ENCODE results near the gene MCF2L. TPM values are rescaled to one million over a fixed set of nuclear protein-coding genes. Genes with fewer than 3 reads are reported as not detected.

Gene MCF2L
- total and polyA plus RNA-seq, 7 donors: 9.1 to 40.5 (median 20.3) TPM

DNA sequence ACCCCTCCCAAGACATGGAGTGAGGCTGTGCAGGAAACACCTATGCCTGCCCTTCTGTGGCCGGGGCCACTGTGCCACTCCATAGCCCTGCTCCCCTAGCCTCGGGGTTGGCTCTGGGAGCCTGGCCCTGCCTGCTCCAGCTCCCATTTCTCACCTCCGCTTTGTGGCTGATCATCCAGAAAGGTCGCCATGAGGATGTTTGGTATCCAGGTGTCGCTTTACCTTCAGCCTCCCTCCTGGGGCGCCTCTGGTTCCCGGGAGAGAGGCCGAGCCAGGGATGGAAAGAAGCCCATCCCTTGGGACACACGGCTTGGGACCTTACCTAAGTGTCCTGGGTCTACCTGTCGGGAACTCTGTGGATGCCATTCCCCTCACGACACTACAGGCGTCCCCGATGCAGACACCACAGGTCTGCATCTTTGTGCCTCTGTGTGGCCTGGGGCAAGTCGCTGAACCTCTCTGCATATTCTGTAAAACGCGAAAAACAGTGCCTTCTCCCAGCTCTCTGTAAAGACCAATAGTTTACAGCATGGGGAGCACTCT is 3.4 kb upstream of the MCF2L start:
- ATAC-seq: no peak
- peaks cover 7% of the 10 kb centered on the region for H3K4me1 ChIP-seq
- TF ChIP-seq, protein P1, sequence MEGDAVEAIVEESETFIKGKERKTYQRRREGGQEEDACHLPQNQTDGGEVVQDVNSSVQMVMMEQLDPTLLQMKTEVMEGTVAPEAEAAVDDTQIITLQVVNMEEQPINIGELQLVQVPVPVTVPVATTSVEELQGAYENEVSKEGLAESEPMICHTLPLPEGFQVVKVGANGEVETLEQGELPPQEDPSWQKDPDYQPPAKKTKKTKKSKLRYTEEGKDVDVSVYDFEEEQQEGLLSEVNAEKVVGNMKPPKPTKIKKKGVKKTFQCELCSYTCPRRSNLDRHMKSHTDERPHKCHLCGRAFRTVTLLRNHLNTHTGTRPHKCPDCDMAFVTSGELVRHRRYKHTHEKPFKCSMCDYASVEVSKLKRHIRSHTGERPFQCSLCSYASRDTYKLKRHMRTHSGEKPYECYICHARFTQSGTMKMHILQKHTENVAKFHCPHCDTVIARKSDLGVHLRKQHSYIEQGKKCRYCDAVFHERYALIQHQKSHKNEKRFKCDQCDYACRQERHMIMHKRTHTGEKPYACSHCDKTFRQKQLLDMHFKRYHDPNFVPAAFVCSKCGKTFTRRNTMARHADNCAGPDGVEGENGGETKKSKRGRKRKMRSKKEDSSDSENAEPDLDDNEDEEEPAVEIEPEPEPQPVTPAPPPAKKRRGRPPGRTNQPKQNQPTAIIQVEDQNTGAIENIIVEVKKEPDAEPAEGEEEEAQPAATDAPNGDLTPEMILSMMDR (IDR thresholded peaks at IDR 0.05): no peak

DNA sequence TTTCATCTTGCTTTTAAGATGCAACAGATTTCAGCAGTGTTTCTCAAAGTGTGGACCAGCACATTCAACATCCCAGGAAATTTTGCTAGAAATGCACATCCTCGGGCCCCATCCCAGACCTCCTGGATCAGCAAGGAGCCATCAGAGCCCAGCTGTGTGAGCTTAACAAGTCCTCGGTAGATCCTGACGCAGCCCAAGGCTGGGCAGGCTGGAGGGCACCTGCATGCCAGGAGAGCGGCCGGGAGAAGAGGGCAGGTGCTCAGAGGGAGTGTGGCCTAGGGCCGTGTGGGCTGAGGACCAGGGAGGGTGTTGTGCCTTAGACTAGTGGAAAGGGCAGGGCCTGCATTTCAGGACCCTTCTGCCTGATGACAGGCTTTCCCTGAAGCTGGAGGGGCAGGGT is 2.2 kb upstream of the MCF2L start:
- DNase-seq (peak in 1 of 2 donors; percentile 17), ATAC-seq (no peak)
- Histone ChIP-seq H3K27me3 (ENCODE audit: insufficient read depth in 3 of 3, low read length in 2 of 3) (peaks cover 5 to 77% (median 24%) of the 10 kb centered on the region in 3 donors), H3K4me1 (peaks cover 7% of the 10 kb centered on the region), H3K4me3 (no peak overlapping the region), H3K9me3 (no peaks in the 10 kb centered on the region), H3K27ac (no peak overlapping the region), H3K36me3 (ENCODE audit: insufficient read depth in 1 of 2, low read depth in 1 of 2) (no peaks in the 10 kb centered on the region)
- TF ChIP-seq, protein P1 (IDR thresholded peaks at IDR 0.05): no peak
- WGBS, 3 donors: 69 to 84% (median 72%) methylated on average over 6 of the region's 6 CpGs
- intact Hi-C loops (cut with DNase I): no loop called here

More for the DNA sequence above, 3.4 kb upstream of the MCF2L start:
- no peak for DNase-seq
- intact Hi-C loops (cut with DNase I): no loop called here
- H3K4me3 ChIP-seq: peak overlapping the region; percentile 18
- WGBS, 3 donors: 84 to 85% (median 84%) methylated on average over 16 of the region's 16 CpGs
- peak overlapping the region; percentile 30 for H3K27ac ChIP-seq
- H3K27me3 ChIP-seq (ENCODE audit: insufficient read depth in 3 of 3, low read length in 2 of 3): peaks cover 0 to 68% (median 20%) of the 10 kb centered on the region in 3 donors
- no peaks in the 10 kb centered on the region for H3K36me3 ChIP-seq (ENCODE audit: insufficient read depth in 1 of 2, low read depth in 1 of 2)
- no peaks in the 10 kb centered on the region for H3K9me3 ChIP-seq

DNA sequence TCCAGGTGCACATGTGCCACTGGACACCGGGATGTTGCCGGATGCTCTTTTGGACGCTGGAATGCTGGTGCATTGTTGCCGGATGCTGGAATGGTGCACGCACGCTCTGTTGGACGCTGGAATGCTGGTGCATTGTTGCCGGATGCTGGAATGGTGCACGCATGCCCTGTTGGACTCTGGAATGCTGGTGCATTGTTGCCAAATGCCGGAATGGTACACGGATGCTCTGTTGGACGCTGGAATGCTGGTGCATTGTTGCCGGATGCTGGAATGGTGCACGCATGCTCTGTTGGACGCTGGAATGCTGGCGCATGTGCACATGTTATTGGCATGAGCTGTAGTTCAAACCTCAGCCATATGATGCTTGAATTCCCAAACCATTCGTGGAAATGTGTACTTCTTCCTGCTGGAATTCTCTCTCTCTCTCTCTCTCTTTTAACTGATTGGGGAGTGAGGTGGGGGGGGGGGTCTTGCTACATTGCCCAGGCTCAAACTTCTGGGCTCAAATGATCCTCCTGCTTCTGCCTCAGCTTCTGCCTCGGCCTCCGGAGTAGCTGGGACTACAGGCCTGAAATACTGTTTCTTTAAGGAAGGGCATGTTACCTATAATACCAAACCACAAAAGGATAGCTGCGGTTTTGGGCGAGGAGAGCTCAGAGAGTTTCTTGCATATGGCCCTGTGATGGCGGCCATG is 1.2 kb upstream of the MCF2L start:
- no peaks in the 10 kb centered on the region for H3K36me3 ChIP-seq (ENCODE audit: insufficient read depth in 1 of 2, low read depth in 1 of 2)
- H3K4me3 ChIP-seq: peak overlapping the region; percentile 53
- ATAC-seq (no peak), DNase-seq (peak in 1 of 2 donors; percentile 15)
- 59 to 73% (median 68%) methylated on average over 22 of the region's 22 CpGs for WGBS, 3 donors
- no peaks in the 10 kb centered on the region for H3K9me3 ChIP-seq
- TF ChIP-seq, protein P1 (IDR thresholded peaks at IDR 0.05): no peak
- H3K4me1 ChIP-seq: peaks cover 7% of the 10 kb centered on the region
- intact Hi-C loops (cut with DNase I): no loop called here
- peaks cover 5 to 79% (median 25%) of the 10 kb centered on the region in 3 donors for H3K27me3 ChIP-seq (ENCODE audit: insufficient read depth in 3 of 3, low read length in 2 of 3)
- H3K27ac ChIP-seq: no peak overlapping the region

DNA sequence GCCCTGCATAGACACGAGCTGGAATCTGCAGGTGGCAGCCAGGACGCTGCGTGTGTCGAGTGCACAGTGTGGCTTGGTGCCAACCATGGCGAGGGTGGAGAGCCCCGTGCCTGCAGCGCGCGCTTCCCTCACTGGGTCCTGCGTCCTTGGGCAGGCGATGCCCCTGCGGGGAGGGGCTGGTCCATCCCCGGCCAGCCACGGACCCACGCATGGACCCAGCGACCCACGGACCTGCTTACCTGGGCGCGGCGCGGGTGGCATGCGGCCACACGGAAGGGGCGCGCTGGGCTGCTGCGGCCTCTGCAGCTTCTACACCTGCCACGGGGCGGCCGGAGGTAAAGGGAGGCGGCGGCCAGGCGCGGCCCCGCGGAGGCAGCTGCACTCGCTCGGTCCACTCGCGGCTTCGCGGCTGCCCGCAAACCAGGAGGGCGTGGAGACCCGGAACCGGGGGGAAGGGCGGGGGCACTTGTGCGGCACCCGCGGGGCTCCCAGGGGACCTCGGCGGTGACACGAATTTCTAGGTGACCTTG is 569 bp upstream of the MCF2L start:
- Histone ChIP-seq H3K9me3 (no peaks in the 10 kb centered on the region), H3K27me3 (ENCODE audit: insufficient read depth in 3 of 3, low read length in 2 of 3) (peaks cover 5 to 76% (median 25%) of the 10 kb centered on the region in 3 donors), H3K4me1 (peaks cover 7% of the 10 kb centered on the region), H3K4me3 (peak overlapping the region; percentile 53), H3K27ac (peak overlapping the region; percentile 30), H3K36me3 (ENCODE audit: insufficient read depth in 1 of 2, low read depth in 1 of 2) (no peaks in the 10 kb centered on the region)
- intact Hi-C loops (cut with DNase I): no loop called here
- DNase-seq (peak in 1 of 2 donors; percentile 42), ATAC-seq (peak in 2 of 4 donors; percentile 15 to 41)
- WGBS, 3 donors: 4 to 5% (median 5%) methylated on average over 39 to 52 of the region's 52 CpGs
- TF ChIP-seq, protein P1 (IDR thresholded peaks at IDR 0.05): no peak

Data from psoas muscle (tissue), 8 donors.